ENCODE data around the gene CTXN1.
"Not testable (repeated sequence)": the region's sequence is repeated elsewhere in the genome, so short reads cannot be mapped to it uniquely, and the experiment has no call there.

The CTXN1 gene

DNA sequence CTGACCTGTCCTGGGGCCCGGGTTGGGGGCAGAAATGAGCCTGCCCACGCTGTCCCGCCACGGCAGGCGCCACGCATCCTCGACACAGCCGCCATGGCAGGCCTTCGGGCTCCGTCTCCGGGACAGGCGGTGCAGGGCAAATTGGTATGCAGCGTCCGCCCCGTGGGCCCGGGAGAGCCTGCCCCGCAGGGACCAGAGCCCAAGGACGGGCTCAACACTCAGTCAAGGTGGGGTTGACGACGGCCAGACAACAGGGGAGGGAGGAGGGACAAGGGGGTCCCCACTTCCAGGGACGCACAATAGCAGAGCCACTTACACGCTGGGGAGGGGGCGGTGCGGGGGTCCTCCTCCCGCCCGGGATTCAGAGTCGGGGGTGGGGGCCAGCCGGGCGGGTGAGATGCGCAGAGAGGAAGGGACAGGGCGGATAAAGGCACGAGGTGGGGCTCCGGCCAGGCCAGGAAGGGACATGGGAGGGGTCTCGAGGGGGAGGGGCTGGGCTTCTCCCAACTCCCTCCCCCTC, 1.2 kb downstream of the CTXN1 start:
- no peak for DNase-seq

DNA sequence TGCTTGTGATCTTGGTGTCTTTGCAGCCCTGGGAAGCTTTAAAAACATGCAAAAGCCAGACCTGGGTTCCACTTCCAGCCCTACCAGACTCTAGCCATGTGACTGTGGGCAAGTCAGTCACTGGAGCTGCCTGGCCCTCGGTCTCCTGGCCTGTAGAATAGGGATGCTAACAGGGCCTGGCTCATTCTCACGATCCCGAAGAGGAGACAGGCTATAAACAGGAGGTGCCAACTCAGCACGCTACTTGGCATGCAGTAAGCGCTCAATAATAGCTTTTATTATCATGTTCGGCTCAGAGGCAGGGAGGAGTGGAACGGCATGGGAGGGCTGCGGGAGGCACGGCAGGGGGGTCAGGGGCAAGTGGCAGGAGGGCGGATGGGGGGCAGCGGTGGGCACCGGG, 1.7 kb downstream of the CTXN1 start:
- DNase-seq = no peak

DNA sequence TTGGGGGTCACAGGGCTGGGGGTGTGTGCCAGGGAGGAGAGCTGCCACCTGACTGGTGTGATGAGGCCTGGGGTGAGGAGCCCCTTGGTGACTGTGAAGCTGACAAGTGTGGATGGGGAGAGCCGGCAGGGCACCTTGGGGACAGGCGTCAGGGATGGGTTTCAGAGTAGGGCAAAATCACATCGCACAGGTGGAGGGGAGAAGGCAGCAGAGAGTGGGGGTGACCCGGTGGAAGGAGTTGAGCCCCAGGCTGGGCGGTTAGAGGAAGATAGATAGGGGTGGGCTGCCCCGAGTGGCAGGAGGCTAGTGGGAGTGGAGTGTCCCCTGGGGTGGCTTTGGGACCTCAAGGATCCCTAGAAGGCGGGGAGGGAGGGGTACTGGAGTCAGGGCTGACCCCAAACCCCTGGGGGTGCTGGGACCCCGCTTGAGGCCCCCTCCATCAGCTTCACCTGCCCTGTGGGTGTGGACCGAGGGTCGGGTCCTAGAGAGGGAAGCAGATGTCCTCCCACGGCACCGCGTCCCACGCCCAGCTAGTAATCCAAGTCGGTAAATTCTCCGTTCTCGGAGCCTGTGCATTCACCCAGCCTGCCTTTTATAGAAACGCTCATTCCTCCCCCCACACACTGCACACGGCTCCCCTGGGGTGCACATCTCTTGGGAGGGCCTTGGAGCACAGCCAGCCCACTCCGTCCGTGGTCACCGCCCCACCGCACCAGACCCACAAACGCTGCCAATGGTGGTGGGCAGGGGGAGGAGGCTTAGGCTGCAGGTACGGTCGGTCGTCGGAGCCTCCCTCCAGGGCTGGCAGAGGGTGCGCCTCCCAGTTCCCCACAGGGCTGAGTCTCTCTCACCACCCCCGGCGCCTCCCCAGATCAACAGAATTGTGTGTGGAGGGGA, 2.4 kb downstream of the CTXN1 start:
- no peak for DNase-seq

DNA sequence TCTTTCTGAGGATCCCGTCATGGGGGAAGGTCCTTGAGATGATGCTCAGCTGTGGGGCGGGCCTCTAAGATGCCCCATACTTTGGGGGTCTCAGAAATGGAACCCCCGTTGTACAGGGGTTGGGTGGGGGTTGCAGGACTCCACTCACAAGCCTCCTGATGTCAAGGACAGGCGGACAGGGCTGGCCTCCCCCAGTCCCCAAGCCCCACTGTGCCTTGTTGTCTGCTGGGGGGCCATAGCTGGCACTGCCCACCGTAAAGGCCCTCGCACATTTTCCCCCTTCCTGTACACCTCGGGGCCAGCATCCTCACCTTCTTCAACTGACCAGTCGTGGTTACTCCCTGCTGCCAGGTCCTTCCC, 3.1 kb downstream of the CTXN1 start:
- no peak for DNase-seq

DNA sequence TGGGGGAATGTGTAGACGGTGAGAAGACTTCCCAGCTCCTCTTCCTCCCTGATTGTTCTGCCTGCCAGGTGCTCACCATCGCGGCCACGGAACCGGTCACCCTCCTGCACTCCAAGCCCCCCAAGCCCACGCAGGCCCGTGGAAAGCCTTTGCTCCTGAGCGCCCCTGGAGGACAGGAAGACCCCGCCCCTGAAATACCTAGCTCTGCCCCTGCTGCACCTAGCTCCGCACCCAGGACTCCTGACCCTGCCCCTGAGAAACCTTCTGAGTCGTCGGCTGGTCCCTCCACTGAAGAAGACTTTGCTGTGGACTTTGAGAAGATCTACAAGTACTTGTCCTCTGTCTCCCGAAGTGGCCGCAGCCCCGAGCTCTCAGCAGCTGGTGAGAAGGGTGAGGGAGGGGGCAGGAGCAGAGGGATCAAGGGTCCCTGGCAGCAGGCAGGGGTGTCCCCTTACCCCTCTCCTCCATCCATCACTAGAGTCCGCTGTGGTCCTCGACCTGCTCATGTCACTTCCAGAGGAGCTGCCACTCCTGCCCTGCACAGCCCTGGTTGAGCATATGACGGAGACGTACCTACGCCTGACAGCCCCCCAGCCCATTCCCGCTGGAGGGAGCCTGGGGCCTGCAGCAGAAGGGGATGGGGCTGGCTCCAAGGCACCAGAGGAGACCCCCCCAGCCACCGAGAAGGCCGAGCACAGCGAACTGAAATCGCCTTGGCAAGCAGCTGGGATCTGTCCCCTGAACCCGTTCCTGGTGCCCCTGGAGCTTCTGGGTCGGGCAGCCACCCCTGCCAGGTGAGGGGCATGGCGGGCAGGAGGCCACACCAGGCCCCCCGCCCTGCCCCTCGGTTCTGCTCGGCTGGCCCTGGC, 3.7 kb downstream of the CTXN1 start:
- DNase-seq = no peak

DNA sequence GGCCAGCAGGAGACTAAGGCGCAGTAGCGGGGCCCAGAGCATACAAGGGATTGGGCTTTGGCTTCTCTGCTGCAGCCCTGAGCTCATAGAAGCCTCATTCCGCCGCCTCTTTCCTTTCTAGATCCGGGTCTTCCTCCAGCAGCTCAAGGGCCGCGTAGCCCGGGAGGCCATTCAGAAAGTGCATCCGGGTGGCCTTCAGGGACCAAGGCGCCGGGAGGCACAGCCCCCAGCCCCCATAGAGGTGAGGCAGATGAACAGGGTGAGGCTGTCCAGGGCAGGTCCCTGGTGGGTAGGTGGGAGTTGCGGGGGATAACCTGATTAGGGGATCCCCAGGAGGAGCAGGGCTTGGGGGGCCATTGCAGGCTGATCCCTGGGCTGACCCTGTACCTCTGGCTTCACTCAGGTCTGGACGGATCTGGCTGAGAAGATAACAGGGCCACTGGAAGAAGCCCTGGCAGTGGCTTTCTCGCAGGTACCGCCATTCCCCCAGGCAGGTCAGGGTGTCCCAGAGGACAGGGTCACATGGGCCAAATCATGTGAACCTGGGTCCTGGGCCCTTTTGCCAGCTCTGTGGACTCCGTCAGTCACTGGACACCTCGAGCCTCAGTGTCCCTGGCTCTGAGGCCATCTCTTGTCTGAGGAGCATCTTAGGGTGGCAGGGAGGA, 4.5 kb downstream of the CTXN1 start:
- DNase-seq = no peak

DNA sequence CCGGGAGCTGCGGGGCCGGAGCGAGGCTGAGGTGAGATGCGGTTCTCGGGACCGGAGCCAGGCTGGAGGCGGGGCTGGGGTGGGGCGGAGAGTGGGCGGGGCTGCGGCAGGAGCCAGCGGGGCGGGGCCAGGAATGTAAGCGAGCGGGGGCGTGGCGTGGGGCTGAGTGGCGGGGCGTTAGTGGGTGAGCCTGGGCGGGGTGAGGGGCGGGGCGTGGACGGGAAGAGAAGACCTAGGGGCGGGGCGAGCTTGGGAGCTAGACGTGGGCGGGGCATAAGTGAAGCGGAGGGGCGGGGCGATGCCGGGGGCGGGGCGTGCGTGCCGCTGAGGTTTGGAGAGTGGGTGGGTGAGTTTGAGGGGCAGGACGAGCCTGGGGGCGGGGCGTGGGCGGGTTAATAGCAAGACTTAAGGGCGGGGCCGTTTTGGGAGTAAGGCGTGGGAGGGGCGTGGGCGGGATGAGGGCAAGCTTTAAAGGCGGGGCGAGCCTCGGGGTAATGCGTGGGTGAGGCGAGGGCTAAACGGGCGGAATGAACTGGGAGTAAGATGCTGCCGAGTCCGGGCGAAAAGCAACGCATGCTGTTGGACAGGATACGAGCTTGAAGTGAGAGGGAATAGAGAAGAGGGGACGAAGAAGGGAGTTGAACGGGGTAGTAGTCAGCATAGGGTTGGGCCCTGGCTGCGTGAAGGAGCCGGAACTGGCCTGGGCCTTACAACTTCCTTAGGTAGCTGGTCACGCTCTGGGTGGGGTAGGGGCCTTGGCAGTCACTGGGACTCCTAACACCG, 5.2 kb downstream of the CTXN1 start:
- peak; percentile 86 for DNase-seq

DNA sequence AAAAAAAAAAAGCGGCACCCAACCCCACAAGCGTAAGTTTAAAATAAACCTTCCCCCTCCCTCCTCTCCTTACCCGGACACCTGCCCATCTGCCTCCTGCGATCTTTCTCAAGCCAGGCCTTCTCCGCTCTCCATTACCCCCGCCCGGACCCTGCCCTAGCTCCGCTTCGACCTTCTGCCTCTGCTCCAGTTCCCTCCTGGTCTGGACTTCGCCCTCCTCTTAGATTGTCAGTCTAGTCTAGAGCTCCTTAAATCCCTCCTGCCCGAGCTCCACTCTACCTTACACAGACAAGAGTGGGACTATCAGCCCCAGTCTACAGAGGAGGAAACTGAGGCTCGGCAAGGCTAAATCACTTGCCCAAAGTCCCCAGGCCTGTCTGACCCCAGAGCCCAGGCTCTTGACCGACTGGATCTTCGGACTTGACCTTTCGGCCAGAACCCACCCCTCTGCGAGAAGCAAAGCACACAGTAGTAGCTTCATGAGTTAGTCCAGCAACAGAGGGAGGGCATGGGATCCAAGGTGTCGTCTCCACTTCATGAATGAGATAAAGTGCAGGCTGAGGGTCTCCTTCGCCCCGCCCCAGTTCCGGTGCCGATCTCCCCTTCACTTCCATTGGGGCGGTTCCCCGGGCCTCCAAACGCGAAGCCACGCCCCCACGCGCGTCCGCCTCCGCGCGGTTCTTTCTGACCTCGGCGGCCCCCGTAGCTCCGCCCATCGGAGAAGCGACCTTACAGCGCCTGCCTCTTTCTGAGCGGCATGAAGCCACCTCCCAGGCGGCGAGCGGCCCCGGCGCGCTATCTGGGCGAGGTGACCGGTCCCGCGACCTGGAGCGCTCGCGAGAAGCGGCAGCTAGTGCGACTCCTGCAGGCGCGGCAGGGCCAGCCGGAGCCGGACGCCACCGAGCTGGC, 6.1 kb downstream of the CTXN1 start, which contains the start of gene SNAPC2:
SNAPC2 (plus strand) TSS at position 729 of the 909 bp plus-strand sequence; CDS start at position 758, 29 bp downstream.
- DNase-seq = peak; percentile 77

DNA sequence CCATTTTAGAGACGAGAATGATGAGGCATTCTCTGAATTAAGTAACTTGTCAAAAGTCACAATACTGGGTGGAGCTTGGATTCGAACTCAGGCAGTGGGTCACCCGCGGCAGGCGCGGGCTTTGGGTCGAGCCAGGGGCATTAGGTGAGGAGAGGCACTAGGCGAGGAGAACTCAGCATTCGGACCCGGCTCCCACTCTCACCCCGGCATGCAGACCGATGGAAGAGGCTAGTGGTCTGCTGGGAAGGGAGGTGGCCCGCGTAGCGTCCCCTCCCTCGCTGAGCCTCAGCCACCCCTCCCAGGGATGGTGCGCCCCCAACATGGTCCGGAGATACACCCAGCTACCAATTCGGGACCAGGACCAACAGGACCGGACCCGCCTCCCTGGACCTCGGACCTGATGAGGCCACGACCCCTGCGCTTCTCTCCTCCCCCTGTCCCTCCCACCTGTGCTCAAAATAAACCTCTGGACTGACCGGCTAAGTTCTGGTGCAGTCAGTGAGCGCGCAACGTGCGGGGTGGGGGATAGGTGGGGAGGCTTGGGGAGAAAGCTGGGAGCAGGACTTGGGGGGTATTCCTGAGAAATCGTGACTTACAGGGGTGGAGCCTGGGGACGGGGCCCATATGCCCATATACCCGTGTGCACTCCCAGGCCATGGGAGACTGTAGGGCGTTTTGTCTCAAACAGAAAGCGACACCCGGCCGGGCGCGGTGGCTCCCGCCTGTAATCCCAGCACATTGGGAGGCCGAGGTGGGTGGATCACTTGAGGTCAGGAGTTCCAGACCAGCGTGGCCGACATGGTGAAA, 7.1 kb downstream of the CTXN1 start:
- DNase-seq = no peak

DNA sequence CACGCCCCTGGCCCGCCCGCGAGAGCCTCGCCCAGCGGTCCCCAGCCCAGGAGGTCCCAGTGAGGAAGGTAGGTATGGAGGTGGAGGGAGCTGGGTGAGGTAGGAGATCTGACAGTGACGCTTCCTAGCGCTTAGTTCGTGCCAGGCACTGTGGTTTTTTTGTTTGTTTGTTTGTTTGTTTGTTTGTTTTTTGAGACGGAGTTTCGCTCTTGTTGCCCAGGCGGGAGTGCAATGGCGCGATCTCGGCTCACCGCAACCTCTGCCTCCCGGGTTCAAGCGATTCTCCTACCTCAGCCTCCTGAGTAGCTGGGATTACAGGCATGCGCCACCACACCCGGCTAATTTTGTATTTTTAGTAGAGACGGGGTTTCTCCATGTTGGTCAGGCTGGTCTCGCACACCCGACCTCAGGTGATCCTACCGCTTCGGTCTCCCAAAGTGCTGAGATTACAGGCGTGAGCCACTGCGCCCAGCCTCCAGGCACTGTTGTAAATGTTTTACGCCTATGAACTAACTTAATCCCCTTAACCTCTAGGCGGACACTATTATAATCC, 7.8 kb downstream of the CTXN1 start:
- not testable (repeated sequence) for DNase-seq

DNA sequence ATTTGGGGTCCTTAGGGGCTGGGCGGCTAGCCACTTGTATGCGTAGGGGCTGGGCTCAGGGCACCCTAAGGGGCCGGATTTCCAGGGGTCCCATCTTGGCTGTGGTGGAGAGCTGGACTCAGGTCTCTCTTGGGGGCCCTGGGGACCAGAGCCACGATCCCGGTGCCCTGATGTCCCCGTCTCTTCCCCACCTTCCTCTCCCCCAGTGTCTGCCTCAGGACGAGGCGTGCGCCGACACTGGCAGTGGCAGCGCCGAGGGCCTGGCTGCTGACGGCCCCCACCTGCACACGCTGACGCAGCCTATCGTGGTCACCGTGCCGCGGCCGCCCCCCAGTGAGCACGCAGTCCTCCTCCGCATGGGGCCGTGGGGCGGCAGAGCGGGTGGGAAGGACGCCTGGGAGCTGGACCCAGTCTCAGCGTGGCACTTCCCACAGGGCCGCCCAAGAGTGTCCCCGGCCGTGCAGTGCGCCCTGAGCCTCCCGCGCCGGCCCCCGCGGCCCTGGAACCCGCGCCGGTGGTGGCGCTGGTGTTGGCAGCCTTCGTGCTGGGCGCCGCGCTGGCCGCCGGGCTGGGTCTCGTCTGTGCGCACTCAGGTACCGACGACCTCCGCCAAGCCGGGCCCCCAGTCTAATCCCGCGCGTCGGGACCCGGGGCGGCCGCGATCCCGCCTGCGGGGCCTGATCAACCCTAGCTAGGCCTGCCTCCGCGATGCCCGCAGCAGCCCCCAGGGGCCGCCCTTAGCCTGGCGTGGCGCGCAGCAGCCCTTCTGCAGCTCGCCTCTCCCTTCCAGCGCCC, 8.5 kb downstream of the CTXN1 start:
- DNase-seq = no peak

DNA sequence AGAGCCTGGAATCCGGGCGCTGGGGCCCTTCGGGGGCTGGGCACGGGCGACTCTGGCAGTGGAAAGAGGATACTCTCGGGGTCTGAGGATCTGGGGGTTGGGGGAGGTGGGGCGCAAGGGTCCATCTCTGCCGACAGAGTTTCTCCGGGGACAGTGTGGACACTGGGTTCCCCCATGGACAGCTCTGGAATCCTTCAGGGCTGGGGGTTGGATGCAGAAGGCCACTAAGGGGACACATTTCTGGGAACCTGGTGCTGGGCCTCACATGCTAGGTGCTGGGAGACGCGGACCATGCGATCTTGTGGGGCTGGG, 9.0 kb downstream of the CTXN1 start:
- DNase-seq = no peak

DNA sequence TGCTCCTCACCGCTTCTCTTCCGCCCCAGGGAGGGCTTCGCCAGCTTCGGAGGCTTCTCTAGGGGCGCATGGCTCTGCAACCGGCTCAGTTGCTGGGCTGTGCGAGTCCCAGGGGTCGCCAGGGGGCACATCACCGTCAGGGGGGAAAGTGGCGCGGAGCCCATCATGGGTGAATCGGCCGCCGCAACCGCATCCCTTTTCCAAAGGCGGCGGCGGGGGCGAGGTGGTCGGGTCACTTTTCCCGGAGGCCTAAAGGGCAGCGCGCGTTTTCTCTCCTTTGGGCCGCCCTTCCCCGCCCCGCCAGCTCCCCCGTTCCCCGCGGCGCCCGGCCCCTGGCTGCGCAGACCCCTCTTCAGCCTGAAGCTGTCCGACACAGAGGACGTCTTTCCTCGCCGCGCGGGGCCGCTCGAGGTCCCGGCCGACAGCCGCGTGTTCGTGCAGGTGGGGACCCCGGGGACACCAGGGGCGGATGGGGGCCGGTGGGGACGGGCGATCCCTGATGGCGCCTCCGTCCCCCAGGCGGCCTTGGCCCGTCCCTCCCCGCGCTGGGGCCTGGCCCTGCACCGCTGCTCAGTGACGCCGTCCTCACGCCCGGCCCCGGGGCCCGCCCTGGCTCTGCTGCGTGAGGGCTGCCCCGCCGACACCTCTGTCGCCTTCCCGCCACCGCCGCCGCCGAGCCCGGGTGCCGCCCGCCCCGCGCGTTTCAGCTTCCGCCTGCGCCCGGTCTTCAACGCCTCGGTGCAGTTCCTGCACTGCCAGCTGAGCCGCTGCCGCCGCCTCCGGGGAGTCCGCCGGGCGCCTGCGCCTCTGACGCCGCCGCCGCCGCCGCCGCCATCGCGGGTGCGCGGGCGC, 9.6 kb downstream of the CTXN1 start:
- DNase-seq = no peak

DNA sequence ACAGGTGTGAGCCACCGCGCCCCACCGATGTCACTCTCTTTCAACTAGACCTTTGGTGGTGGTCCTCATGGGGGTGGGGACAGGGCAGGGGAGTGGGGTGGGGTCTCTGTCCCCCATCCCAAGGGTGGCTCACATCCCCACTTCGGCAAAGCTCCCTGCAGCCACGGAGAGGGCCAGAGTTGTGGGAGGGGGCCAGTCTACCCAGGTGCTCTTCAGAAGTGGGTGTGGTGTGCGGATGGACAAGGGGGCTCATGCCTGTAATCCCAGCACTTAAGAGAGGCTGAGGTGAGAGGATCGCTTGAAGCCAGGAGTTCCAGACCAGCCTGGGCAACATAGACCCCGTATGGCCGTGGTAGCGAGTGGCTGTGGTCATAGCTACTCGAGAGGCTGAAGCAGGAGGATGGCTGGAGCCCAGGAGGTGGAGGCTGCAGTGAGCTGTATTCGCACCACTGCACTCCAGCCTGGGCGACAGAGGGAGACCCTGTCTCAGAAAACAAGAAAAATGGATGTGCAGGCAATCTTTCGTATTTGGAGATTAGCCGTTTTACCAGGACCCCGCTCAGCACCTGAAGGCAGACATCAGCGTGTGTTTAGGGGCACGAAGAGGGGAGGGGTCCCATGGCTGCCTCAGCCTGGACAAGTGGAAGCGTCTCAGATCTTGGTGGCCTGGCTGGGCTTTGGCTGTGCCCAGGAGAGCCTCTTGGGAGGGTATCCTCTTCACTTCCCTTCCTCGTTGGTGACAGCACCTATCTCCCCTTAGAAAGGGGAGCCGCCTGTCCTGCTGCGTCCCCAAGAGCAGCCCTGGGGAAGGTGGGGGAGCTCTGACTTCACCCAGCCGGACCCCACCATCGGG, 10.5 kb downstream of the CTXN1 start:
- DNase-seq = no peak

DNA sequence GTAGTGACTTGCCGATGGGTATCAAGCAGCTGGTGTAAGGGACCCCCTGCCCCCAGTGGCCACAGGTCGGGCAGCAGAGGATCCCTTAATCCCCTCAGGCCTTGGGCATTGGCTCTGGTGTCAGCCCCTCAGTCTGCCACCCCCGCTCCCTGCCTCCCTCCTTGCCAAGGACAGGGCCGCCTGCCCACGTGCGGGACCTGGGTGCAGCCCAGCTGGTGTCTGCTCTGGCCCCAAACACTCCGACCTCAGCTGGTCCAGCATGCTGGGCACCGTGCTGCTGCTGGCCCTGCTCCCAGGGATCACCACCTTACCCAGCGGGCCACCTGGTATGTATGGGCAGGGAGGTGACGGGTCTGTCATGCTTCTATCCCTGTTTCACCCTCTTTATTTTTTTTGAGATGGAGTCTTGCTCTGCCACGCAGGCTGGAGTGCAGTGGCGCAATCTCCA, 11.3 kb downstream of the CTXN1 start, which contains the start of gene TGFBR3L:
TGFBR3L (plus strand) TSS at position 233 of the 448 bp plus-strand sequence.
- no peak for DNase-seq

DNA sequence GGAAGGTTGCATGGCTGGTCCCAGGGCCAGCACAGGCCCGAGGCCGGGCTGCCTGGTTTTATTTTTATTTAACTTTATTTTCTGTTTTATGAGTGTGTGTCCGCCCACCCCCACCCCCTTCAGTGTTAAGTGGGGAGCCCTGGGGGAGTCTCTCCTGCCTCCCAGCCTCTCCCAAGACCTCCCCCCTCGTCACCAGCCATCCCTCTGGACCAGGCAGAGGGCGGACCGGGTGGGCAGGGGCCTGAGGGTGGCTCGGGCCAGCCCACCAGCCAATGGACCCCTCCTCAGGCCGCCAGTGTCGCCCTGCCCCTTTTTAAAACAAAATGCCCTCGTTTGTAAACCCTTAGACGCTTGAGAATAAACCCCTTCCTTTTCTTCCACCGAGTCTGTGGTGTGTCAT, 11.8 kb downstream of the CTXN1 start:
- no peak for DNase-seq

DNA sequence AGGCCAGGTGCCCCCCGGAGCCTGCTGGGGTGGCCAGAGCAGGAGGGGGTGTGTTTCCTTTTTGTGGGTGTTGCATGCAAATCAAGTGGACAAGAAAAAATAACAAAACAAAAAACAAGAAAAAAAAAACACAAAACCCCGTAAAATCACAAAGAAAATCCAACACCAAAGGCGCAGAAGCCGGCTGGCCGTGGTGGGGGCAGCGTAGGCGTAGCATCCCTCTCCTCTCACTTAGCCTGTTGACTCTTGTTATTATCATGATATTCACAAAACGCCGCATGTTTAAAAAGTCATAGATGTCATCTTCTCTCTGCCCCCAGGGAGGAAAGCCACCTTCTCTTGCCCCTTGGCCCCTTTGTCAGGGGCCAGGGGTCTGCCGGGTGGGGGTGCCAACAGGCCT, 12.3 kb downstream of the CTXN1 start:
- no peak for DNase-seq
